ENCODE results near the gene CD300LF. TPM values are rescaled to one million over a fixed set of nuclear protein-coding genes. Genes with fewer than 3 reads are reported as not detected.
A peak's percentile ranks its signal among the peaks of the same experiment; 100 is the strongest.

CD300LF gene
- total RNA-seq, 1 experiment from 2014 or later, result not detected

- DNase-seq (ENCODE audit: low read depth), result no peak
These were observed 26.0 kb downstream of the CD300LF start for GRCh38 chr17:74686761-74687160.

- no peak for DNase-seq (ENCODE audit: low read depth)
These were observed 30.1 kb downstream of the CD300LF start for GRCh38 chr17:74682471-74683190.

- DNase-seq (ENCODE audit: low read depth), result no peak
These were observed 30.7 kb downstream of the CD300LF start for GRCh38 chr17:74682028-74682427.

DNA sequence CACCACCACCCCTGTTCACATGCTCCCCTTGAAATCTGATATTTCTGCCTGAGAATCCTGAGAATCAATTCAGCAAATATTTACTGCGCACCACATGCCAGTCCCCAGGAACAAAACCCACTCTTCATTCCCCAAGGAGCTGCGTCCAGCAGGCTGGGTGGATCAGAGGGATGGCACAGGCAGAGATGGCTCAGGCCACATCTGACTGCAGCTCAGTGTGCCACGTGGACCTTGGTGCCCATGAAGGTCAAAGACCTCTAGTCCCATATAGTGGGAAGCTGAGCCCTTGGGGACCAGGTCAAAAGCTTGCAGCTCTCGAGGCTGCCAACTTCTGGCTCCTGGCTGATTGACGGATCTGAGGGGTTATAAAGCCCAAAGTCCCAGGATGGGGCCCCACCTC, 31.8 kb downstream of the CD300LF start:
- DNase-seq (ENCODE audit: low read depth), result no peak

DNA sequence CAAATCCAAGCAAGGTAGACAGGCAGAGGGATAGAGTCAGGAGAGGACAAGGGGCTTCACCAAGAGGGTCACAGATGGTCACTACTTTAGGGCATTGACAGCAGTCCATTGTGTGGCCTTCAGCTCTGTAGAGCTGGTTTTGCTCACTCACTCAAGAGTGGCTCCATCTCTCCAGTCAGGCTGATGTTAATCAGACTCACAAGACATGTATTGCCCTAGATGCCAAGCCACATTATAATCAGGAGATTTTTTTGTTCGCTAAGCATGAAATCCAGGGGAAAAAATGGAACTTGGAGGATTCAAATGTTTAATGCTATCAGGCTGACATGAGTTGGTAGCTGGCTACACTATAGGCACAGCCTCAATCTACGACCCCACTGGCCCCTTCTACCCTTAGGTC, 32.5 kb downstream of the CD300LF start:
- DNase-seq (ENCODE audit: low read depth), result no peak

- DNase-seq (ENCODE audit: low read depth), result no peak
These were observed 33.3 kb downstream of the CD300LF start for GRCh38 chr17:74679374-74679773.

DNA sequence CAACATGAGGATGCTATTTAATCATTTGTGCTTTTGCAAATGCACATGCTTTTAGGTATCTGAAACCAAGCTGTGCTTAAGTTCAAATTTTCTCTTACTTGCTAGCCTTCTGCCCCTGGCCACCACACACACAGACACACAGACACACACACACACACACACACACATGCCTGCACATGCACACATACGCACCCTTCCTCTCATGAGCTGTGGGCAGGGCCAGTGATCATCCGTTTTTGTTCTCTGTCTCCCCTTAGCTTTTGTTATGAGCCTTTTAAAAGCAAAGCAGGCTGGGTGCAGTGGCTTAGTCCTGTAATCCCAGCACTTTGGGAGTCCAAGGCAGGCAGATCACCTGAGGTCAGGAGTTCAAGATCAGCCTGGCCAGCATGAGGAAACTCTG, 34.2 kb downstream of the CD300LF start:
- no peak for DNase-seq (ENCODE audit: low read depth)

DNA sequence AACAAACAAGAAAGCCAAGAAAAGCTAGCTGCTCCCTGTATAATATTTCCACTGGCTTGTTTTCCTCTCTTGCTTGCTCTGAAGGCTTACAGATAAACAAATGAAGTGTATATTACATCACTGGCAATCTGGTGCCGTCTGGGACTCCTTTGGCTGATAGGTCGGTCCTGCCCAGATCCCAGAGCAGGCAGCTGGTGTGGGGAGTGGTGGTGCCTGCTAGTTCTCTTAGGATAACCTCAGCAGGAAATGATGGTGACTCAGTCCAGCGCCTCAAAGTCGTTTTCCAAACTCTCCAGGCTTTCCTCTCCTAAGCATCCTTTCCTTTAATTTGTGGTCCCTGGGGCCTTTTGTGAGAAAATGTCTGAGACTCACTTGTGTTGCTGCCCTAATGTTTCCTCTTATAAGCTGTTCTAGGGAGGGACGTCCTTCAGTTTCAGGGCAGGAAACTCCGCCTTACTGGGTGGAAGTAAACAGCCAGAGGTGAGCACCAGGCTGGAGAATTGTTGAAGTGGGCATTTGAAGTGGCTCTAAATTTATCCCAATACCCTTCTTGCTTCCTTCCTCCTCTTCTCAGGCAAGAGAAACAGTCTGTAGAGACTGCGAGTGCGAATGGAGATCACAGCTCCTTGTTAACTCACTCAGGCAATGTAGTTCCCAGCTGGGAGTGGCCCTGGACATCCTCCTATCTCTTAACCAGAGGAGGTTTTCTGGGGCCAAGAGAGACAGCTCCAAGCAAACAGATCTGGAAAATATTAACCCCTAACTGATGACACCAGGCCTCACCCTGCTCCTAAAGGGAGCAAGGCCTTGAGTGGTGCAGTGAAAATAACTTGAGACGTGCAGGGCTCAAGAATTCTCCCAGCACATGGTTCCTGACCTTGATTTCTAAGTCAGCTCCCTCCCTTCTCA, 34.9 kb downstream of the CD300LF start:
- peak; percentile 59 for DNase-seq (ENCODE audit: low read depth)

DNA sequence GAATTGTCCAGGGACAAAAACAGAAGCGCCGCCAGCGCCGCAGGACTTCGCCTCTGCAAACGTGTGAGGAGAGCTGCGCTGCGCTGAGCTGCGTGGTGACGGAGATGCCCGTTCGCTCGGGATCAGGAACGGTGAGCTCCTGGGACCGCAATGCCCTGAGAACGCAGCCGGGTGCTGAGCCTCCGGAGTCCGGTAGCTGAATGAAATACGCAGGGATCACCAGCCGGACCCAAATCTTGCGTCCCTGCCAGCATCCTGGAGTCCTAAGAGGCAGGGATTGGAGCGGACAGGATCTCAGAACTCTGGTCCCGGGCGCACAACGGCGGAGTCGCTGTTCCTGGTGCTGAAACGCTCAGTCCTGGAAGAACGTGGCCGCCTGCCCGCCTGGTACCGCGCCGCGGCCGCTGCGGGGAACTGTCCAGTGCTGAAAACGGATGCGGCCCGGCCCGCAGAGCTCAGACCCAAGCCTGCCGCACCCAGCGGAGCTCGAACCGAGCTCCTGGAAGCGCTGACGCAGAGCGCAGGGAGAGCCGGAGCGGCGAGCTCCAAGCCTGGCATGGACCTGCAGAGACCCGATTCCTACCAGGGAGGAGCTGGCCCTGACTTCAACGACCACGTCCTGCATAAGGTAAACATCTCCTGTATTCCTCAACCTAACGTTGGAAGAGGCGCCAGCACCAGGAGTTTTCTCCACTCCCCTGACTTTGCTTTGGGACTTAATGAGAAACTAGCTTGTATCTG, 41.5 kb downstream of the CD300LF start:
- peak; percentile 87 for DNase-seq (ENCODE audit: low read depth)

GRCh38 chr17:74670329-74670728, 42.4 kb downstream of the CD300LF start:
- no peak for DNase-seq (ENCODE audit: low read depth)

DNA sequence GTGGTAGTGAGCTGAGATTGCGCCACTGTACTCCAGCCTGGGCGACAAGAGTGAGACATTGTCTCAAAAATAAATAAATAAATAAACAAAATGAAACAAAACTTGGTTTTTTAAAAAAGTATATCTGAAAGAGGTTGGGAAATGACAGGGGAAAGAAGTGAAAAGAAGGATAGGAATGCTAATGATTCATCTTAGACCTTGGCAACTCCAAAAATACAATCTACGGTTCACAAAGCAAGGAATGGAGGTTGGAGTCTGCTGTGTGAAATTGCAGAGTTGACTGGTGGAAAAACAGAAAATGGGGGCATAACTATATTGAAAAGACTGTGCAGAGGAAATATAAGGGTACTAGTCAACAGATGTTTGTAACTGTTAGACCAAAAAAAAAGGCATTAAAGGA, 49.2 kb downstream of the CD300LF start:
- DNase-seq (ENCODE audit: low read depth), result no peak

- DNase-seq (ENCODE audit: low read depth), result no peak
These were observed 52.8 kb downstream of the CD300LF start for GRCh38 chr17:74659889-74660288.

- no peak for DNase-seq (ENCODE audit: low read depth)
These were observed 54.1 kb downstream of the CD300LF start for GRCh38 chr17:74658620-74659019.

GRCh38 chr17:74654742-74655141, 58.0 kb downstream of the CD300LF start:
- no peak for DNase-seq (ENCODE audit: low read depth)

- DNase-seq (ENCODE audit: low read depth), result no peak
These were observed 60.7 kb downstream of the CD300LF start for GRCh38 chr17:74652020-74652419.

- no peak for DNase-seq (ENCODE audit: low read depth)
These were observed 62.8 kb downstream of the CD300LF start for GRCh38 chr17:74649909-74650308.

DNA sequence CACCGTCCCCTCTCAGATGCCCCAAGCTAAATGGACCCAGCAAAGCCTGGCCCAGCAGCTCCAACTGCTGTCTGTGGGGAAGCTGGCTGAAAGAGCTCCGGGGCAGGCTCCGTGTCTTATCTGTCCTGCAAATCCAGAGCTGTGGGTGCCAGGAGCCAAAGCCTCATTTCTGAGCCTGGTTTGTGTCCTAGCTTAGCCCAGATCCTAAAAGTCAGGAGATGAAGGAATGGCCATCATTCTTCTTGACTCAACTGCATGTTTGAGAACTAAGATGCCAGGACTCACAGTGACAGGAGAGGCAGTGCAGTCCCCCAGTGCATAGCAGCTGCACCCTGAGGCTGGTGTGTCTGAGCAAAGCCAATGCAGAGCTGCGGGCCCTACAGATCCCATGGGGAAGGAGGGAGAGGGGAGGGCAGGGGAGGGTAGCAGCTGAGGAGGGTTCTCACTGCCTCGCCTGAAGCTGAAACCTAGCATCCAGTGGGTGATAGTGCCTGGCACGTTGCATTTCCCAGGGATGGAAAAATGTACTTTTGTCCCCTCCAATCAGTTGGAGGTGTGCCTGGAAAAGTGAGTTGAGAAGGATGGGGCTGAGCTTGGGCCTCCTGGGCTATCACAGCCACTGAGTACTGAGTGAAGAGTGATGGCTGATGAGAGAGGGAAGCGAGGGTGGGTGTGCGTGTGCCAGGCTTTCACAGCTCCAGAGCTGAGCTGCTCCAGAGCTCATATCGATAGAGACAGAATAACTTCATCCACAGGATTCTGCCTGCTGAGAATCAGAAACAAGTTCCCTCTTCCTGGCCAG, 64.7 kb downstream of the CD300LF start:
- DNase-seq (ENCODE audit: low read depth), result no peak

DNA sequence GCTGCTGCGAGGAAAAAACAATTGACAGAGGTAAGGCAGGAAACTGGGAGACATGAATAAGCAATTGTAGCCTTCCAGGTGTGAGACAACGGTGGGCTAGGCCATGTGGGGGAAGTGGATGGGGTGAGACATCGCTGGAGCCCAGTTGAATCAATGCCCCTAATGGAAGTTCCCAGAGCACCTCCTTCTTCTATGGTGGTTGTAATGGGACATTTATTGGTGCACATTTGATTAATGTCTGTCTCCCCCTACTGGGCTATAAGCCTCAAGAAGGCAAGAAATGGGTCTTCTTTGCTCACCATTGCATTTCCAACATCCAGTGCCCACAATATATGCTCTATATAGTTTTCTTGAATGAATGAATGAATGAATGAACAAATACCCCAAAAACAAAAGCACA, 66.5 kb downstream of the CD300LF start:
- DNase-seq (ENCODE audit: low read depth), result peak; percentile 26

GRCh38 chr17:74645010-74645409, 67.7 kb downstream of the CD300LF start:
- DNase-seq (ENCODE audit: low read depth), result no peak

- no peak for DNase-seq (ENCODE audit: low read depth)
These were observed 68.3 kb downstream of the CD300LF start for GRCh38 chr17:74644419-74644818.
